ENCODE data around the gene SBSN. TPM values are rescaled to one million over a fixed set of nuclear protein-coding genes. Genes with fewer than 3 reads are reported as not detected.

SBSN gene
- total and polyA plus RNA-seq, 2 donors from 2014 or later, result not detected

DNA sequence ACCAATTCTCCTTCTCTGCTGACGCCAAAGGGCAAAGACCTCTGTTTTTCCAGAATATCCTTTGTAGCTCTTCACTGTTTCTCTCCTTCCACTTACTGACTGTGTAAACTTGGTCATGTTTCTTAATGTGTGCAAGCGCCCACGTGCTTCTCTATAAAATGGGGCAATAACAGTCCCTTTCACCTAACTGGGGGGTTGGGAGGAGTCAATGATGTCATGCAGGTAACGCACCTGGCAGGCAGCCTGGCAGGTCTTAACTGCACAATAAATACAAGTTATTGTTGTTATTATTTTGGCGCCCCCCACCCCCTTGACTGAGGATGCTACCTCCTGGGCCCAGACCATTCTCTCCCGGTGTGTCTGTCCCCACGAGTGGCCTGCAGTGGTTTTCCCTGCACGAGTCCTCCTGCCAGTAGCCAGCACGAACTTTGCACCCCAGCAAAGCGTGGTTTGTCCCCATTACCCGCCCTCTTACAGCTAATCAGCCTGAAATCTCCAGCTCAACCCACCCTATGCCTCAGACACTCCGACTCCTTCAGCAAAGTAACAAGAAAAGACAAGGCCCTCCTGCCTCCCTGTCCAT is 5.3 kb downstream of the SBSN start:
- H3K9ac ChIP-seq (ENCODE audit: low read length in 3 of 3), result no peak overlapping the region
- H3K4me3 ChIP-seq (ENCODE audit: low read length in 3 of 3), result no peak overlapping the region
- no peak overlapping the region for H3K27ac ChIP-seq (ENCODE audit: low read depth in 2 of 2, low read length in 2 of 2)
- FAIRE-seq (no peak), DNase-seq (no peak)
- no peaks in the 10 kb centered on the region for H3K4me1 ChIP-seq (ENCODE audit: control insufficient read depth in 2 of 3, insufficient read depth in 2 of 3, low read depth in 1 of 3, low read length in 3 of 3)
- H3K27me3 ChIP-seq (ENCODE audit: control insufficient read depth, insufficient read depth, low read length), result no peaks in the 10 kb centered on the region
- intact Hi-C loops (cut with DNase I), result no loop called here
- no peaks in the 10 kb centered on the region for H3K36me3 ChIP-seq (ENCODE audit: control insufficient read depth in 2 of 3, insufficient read depth in 3 of 3, low read length in 3 of 3)
- no peak for TF ChIP-seq CTCF (IDR thresholded peaks at IDR 0.05; ENCODE audit: borderline replicate concordance, extremely low read depth, insufficient read depth)
- no peaks in the 10 kb centered on the region for H3K9me3 ChIP-seq (ENCODE audit: control insufficient read depth in 2 of 3, insufficient read depth in 1 of 3, low read length in 3 of 3)

DNA sequence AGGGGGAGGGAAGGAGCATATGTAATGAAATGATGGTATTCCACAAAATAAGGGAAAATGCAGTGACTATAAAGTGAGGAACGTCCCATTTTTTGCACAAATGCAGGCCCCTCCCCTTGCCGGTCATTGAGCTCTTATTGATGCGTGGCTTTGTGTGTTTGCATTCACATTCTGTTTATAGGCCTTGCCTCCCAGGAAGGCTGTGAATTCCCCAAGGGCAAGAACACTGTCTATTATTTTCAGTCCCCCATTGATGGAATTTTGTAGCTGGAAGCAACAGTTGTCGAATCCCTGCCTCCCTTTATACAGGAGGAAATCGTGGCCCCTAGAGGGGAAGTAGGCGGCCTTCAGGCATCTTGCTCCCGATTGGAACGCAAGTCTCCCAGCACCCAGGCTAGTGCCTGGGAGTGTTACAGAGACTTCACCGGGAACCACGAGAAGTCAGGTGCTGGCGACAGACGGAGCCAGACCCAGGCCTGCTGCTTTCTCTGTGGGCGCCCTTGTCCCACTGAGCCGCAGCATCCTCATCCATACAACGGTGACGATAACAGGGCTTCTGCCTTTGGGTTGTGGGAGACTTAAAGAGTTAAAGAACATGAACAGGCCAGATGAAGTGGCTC is 6.9 kb downstream of the SBSN start:
- H3K4me1 ChIP-seq (ENCODE audit: control insufficient read depth in 2 of 3, insufficient read depth in 2 of 3, low read depth in 1 of 3, low read length in 3 of 3), result no peaks in the 10 kb centered on the region
- no peak for FAIRE-seq
- no peak overlapping the region for H3K9ac ChIP-seq (ENCODE audit: low read length in 3 of 3)

GRCh38 chr19:35519291-35519690 is 8.8 kb downstream of the SBSN start:
- no peaks in the 10 kb centered on the region for H3K4me1 ChIP-seq (ENCODE audit: control insufficient read depth in 2 of 3, insufficient read depth in 2 of 3, low read depth in 1 of 3, low read length in 3 of 3)
- FAIRE-seq (no peak), DNase-seq (no peak)
- no peak for TF ChIP-seq CTCF (IDR thresholded peaks at IDR 0.05; ENCODE audit: borderline replicate concordance, extremely low read depth, insufficient read depth)
- no peaks in the 10 kb centered on the region for H3K9me3 ChIP-seq (ENCODE audit: control insufficient read depth in 2 of 3, insufficient read depth in 1 of 3, low read length in 3 of 3)
- no peaks in the 10 kb centered on the region for H3K27me3 ChIP-seq (ENCODE audit: control insufficient read depth, insufficient read depth, low read length)
- H3K4me3 ChIP-seq (ENCODE audit: low read length in 3 of 3), result no peak overlapping the region
- intact Hi-C loops (cut with DNase I), result no loop called here
- no peak overlapping the region for H3K9ac ChIP-seq (ENCODE audit: low read length in 3 of 3)
- H3K36me3 ChIP-seq (ENCODE audit: control insufficient read depth in 2 of 3, insufficient read depth in 3 of 3, low read length in 3 of 3), result no peaks in the 10 kb centered on the region
- H3K27ac ChIP-seq (ENCODE audit: low read depth in 2 of 2, low read length in 2 of 2), result no peak overlapping the region

More for the DNA sequence above, 6.9 kb downstream of the SBSN start:
- H3K9me3 ChIP-seq (ENCODE audit: control insufficient read depth in 2 of 3, insufficient read depth in 1 of 3, low read length in 3 of 3), result no peaks in the 10 kb centered on the region
- no peaks in the 10 kb centered on the region for H3K36me3 ChIP-seq (ENCODE audit: control insufficient read depth in 2 of 3, insufficient read depth in 3 of 3, low read length in 3 of 3)
- H3K27ac ChIP-seq (ENCODE audit: low read depth in 2 of 2, low read length in 2 of 2), result no peak overlapping the region
- no peak for TF ChIP-seq CTCF (IDR thresholded peaks at IDR 0.05; ENCODE audit: borderline replicate concordance, extremely low read depth, insufficient read depth)
- no peaks in the 10 kb centered on the region for H3K27me3 ChIP-seq (ENCODE audit: control insufficient read depth, insufficient read depth, low read length)
- no peak for DNase-seq
- intact Hi-C loops (cut with DNase I), result no loop called here
- H3K4me3 ChIP-seq (ENCODE audit: low read length in 3 of 3), result no peak overlapping the region
